Psoas muscle (tissue), 8 donors: Measurements from ENCODE around the gene TMEM108. TPM values are rescaled to one million over a fixed set of nuclear protein-coding genes. Genes with fewer than 3 reads are reported as not detected.

Experiments used
- ATAC-seq, 4 donors: fragments of 200-7000 bp; cut with Tn5 transposase; one replicate each; pipeline ENCODE4 v1.9.1; 2020; ENCODE audit warnings: moderate library complexity in 3 of 4, mild to moderate bottlenecking in 2 of 4
- DNase-seq, 2 donors: peaks; one replicate each; pipeline ENCODE4 v3.0.0-alpha.2; 2020
- H3K27ac ChIP-seq: fragments of 200-600 bp; one replicate; pipeline ENCODE4 v1.8.0; 2022
- H3K27me3 ChIP-seq, 3 donors: fragments of 200-600 bp in 1 of 3; one replicate each; pipeline versions ENCODE4 v1.6.1 to v1.8.0; 2013 to 2022; ENCODE audit warnings: low read length in 2 of 3, mild to moderate bottlenecking in 2 of 3, moderate library complexity in 1 of 3; ENCODE audit not compliant: insufficient read depth in 3 of 3
- H3K36me3 ChIP-seq, 2 donors: fragments of 200-600 bp in 1 of 2; one replicate each; pipeline versions ENCODE4 v1.6.1 to v1.8.0; 2013 to 2022; ENCODE audit warnings: low read depth in 1 of 2, mild to moderate bottlenecking in 1 of 2, moderate library complexity in 1 of 2; ENCODE audit not compliant: insufficient read depth in 1 of 2
- H3K4me1 ChIP-seq: fragments of 200-600 bp; one replicate; pipeline ENCODE4 v1.8.0; 2022
- H3K4me3 ChIP-seq: fragments of 200-600 bp; one replicate; pipeline ENCODE4 v1.8.0; 2022; ENCODE audit warnings: mild to moderate bottlenecking
- H3K9me3 ChIP-seq: fragments of 200-600 bp; one replicate; pipeline ENCODE4 v1.8.0; 2022
- WGBS, 3 donors: extraction: QIAGEN DNeasy Blood & Tissue Kit; methylation state at CpG; one replicate each; pipeline versions ENCODE4 v1.1.6 to v1.1.7; 2013; 5-methylcytosine and 5-hydroxymethylcytosine counted together
- intact Hi-C, 2 donors: fragments of 100-400 bp; cut with DNase I; formaldehyde crosslinking; loops; one replicate each; pipeline versions ENCODE4 v1.11.0 to v1.14.2; 2022
- polyA plus RNA-seq, 3 donors: library from polyadenylated mRNA; stranded (reverse); fragments of 200-250 nt; gene quantifications; one replicate each; pipeline ENCODE4 v1.2.3, GENCODE V29; 2013
- total RNA-seq, 4 donors: library from RNA; stranded (reverse); fragmentation: NEBNext Ultra II Directional in 2 of 4; extraction: Animal tissue kit (Norgen Biotek cat#: 25700) in 2 of 4; gene quantifications; one replicate each; pipeline versions ENCODE4 v1.2.1 to v1.2.4, GENCODE V29; 2021 to 2023
- TF ChIP-seq, protein P1 (sequence below): fragments of 200-600 bp; IDR thresholded peaks from one replicate; pipeline ENCODE4 v1.8.0; 2022; ENCODE audit warnings: antibody characterized with exemption
- donor health status: healthy with polysubstance abuse.
- donor health status: DM: no; HTN: no; CAD: no; lungs with moderate emphysema.
- donor health status: Bipolar disorder and iron deficiency.
- donor health status: healthy.
- donor health status: DM: yes; HTN: yes; CAD: no.
- donor health status: DM: no; HTN: no; CAD: no.
- donor health status: DM: no; HTN: no; CAD: no.
- donor health status: DM: yes; HTN: yes; CAD: no.

TMEM108 gene
- total and polyA plus RNA-seq, 7 donors = 2.4 to 10.5 (median 6.5) TPM

DNA sequence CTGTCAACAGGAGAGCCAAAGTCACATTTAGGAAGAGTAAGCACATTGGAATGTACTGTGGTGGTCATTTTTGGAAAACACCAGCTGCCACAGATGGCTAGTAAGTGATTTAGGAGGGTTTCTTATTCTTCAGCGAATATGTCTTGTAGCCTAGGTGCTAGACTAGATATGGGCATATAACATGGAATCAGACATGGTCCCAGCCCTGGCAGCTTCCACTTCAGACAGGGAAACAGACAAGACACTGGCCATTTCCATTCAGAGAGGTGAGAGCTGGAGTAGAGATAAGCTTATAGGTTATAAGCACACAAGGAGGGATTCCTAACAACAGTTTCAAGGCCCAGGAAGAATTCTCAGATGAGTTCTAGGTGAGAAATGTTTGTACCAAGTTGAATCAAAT, 333.5 kb downstream of the TMEM108 start:
- DNase-seq = no peak
- Histone ChIP-seq H3K9me3 (no peaks in the 10 kb centered on the region), H3K27ac (no peak overlapping the region), H3K36me3 (no peaks in the 10 kb centered on the region), H3K27me3 (no peaks in the 10 kb centered on the region), H3K4me1 (no peaks in the 10 kb centered on the region), H3K4me3 (no peak overlapping the region)
- WGBS, 3 donors = 91 to 94% (median 93%) methylated on average over 1 of the region's 1 CpG
- ATAC-seq = no peak
- TF ChIP-seq, protein P1, sequence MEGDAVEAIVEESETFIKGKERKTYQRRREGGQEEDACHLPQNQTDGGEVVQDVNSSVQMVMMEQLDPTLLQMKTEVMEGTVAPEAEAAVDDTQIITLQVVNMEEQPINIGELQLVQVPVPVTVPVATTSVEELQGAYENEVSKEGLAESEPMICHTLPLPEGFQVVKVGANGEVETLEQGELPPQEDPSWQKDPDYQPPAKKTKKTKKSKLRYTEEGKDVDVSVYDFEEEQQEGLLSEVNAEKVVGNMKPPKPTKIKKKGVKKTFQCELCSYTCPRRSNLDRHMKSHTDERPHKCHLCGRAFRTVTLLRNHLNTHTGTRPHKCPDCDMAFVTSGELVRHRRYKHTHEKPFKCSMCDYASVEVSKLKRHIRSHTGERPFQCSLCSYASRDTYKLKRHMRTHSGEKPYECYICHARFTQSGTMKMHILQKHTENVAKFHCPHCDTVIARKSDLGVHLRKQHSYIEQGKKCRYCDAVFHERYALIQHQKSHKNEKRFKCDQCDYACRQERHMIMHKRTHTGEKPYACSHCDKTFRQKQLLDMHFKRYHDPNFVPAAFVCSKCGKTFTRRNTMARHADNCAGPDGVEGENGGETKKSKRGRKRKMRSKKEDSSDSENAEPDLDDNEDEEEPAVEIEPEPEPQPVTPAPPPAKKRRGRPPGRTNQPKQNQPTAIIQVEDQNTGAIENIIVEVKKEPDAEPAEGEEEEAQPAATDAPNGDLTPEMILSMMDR = no peak
- intact Hi-C loops = no loop called here

- Histone ChIP-seq H3K9me3 (no peaks in the 10 kb centered on the region), H3K4me3 (no peak overlapping the region), H3K36me3 (no peaks in the 10 kb centered on the region), H3K4me1 (no peaks in the 10 kb centered on the region), H3K27me3 (no peaks in the 10 kb centered on the region), H3K27ac (no peak overlapping the region)
- ATAC-seq (no peak), DNase-seq (no peak)
- intact Hi-C loops = no loop called here
- TF ChIP-seq, protein P1 = no peak
- WGBS, 3 donors = 61 to 70% (median 67%) methylated on average over 4 of the region's 4 CpGs
Measured at GRCh38 chr3:133374708-133375402, 336.7 kb downstream of the TMEM108 start.

DNA sequence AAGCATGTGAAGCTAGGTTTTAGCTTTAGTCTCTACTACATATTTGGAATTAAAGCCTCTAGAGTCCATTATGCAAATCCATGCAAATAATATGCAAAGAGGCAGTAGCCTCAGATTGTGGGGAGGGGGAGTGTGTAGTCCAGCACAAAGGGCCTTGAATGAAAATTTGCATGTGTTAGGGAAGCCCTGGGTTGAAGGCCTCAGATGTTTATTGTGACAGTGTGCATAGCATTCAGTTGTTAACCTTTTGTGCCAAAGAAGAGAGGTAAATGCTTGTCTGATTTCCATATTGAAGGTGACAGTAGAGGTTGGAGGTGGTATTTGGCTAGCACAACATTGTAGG, 337.2 kb downstream of the TMEM108 start:
- Histone ChIP-seq H3K27me3 (no peaks in the 10 kb centered on the region), H3K4me1 (no peaks in the 10 kb centered on the region), H3K27ac (no peak overlapping the region), H3K36me3 (no peaks in the 10 kb centered on the region), H3K4me3 (no peak overlapping the region), H3K9me3 (no peaks in the 10 kb centered on the region)
- intact Hi-C loops = no loop called here
- ATAC-seq (no peak), DNase-seq (no peak)
- TF ChIP-seq, protein P1 = no peak

DNA sequence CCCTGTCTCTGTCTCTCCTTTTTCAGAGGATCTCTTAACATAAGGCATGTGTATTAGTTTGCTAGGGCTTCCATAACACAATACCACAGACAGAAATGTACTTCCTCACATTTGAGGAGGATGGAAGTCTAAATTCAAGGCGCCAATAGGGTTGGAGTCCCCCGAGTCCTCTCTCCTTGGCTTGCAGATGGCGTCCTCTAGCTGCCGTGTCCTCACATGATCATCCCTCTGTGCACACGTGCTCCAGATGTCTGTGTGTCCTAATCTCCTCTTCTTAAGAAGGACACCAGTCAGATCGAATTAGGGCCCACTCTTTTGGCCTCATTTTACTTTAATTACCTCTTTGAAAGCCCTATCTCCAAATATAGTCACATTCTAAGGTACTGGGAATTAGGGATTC, 338.6 kb downstream of the TMEM108 start:
- TF ChIP-seq, protein P1 = no peak
- Histone ChIP-seq H3K27me3 (no peaks in the 10 kb centered on the region), H3K9me3 (no peaks in the 10 kb centered on the region), H3K4me1 (no peaks in the 10 kb centered on the region), H3K4me3 (no peak overlapping the region), H3K36me3 (no peaks in the 10 kb centered on the region), H3K27ac (no peak overlapping the region)
- WGBS, 3 donors = 56 to 68% (median 58%) methylated on average over 6 of the region's 6 CpGs
- intact Hi-C loops = no loop called here
- DNase-seq = no peak
- no peak for ATAC-seq

- no peaks in the 10 kb centered on the region for H3K27me3 ChIP-seq
- H3K9me3 ChIP-seq = no peaks in the 10 kb centered on the region
- TF ChIP-seq, protein P1 = peak; percentile 25
- 59 to 78% (median 65%) methylated on average over 3 of the region's 3 CpGs for WGBS, 3 donors
- ATAC-seq = peak in 3 of 4 donors; percentile 35 to 74 (median 52)
- no peak for DNase-seq
- no peak overlapping the region for H3K4me3 ChIP-seq
- H3K27ac ChIP-seq = no peak overlapping the region
- intact Hi-C loops = no loop called here
- H3K36me3 ChIP-seq = no peaks in the 10 kb centered on the region
- H3K4me1 ChIP-seq = no peaks in the 10 kb centered on the region
Measured at GRCh38 chr3:133377396-133377795, 339.2 kb downstream of the TMEM108 start.
